Neural cell (in vitro differentiated cells): ENCODE measurements around the gene RTN4R. TPM values are rescaled to one million over a fixed set of nuclear protein-coding genes. Genes with fewer than 3 reads are reported as not detected.
"Not testable (repeated sequence)": the region's sequence is repeated elsewhere in the genome, so short reads cannot be mapped to it uniquely, and the experiment has no call there.

Experiments
- H2AFZ ChIP-seq: fragments of 200-600, 300-800 bp; sonication (generic), shearing (Covaris generic); 2 replicates; pipeline ENCODE4 v1.6.0; 2014; ENCODE audit warnings: low read depth, mild to moderate bottlenecking, antibody characterized with exemption, low read length, moderate library complexity
- H3F3A ChIP-seq: fragments of 200-600 bp; shearing (Covaris generic); 2 replicates; pipeline ENCODE4 v1.6.1; 2016; ENCODE audit warnings: mild to moderate bottlenecking, moderate library complexity, mixed read lengths, antibody characterized with exemption, low read length; ENCODE audit not compliant: insufficient read depth, poor library complexity, severe bottlenecking
- H3K27ac ChIP-seq: fragments of 200-600, 300-800 bp; sonication (generic), shearing (Covaris generic); 2 replicates; pipeline ENCODE4 v1.5.1; 2014; ENCODE audit warnings: mild to moderate bottlenecking, low read length, moderate library complexity
- H3K27me3 ChIP-seq: fragments of 300-800, 200-600 bp; sonication (generic), shearing (Covaris generic); 2 replicates; pipeline ENCODE4 v1.6.0; 2014; ENCODE audit warnings: mild to moderate bottlenecking, low read depth, low read length, moderate library complexity; ENCODE audit not compliant: insufficient read depth
- H3K36me3 ChIP-seq: fragments of 300-800, 200-600 bp; sonication (generic), shearing (Covaris generic); 2 replicates; pipeline ENCODE4 v1.5.1; 2014; ENCODE audit warnings: mild to moderate bottlenecking, antibody characterized with exemption, low read length, moderate library complexity; ENCODE audit not compliant: insufficient read depth
- H3K4me2 ChIP-seq: fragments of 300-800, 200-600 bp; sonication (generic), shearing (Covaris generic); 2 replicates; pipeline ENCODE4 v1.6.0; 2014; ENCODE audit warnings: mild to moderate bottlenecking, low read length
- H3K4me3 ChIP-seq: fragments of 300-800, 200-600 bp; sonication (generic), shearing (Covaris generic); 2 replicates; pipeline ENCODE4 v1.5.1; 2014; ENCODE audit warnings: mild to moderate bottlenecking, low read length, moderate library complexity
- H3K79me2 ChIP-seq: fragments of 200-600 bp; shearing (Covaris generic); replicated peaks from 2 replicates; pipeline ENCODE4 v1.6.0; 2014; ENCODE audit warnings: mild to moderate bottlenecking, low read length, moderate library complexity; ENCODE audit not compliant: insufficient read depth
- H3K9ac ChIP-seq: fragments of 300-800, 200-600 bp; sonication (generic), shearing (Covaris generic); 2 replicates; pipeline ENCODE4 v1.6.1; 2016; ENCODE audit warnings: mild to moderate bottlenecking, low read length, mixed read lengths
- H3K9me2 ChIP-seq: fragments of 200-600 bp; shearing (Covaris generic); 2 replicates; pipeline ENCODE4 v1.6.1; 2016; ENCODE audit warnings: mild to moderate bottlenecking, low read length, mixed read lengths; ENCODE audit not compliant: insufficient read depth
- H3K9me3 ChIP-seq: fragments of 200-600, 300-800 bp; sonication (generic), shearing (Covaris generic); 2 replicates; pipeline ENCODE4 v1.6.1; 2016; ENCODE audit warnings: mild to moderate bottlenecking, mixed run types, low read length, moderate library complexity, mixed read lengths
- H4K20me1 ChIP-seq: fragments of 200-600 bp; shearing (Covaris generic); 2 replicates; pipeline ENCODE4 v1.6.1; 2016; ENCODE audit warnings: mild to moderate bottlenecking, mixed run types; ENCODE audit not compliant: insufficient read depth
- CTCF ChIP-seq: fragments of 450-650 bp; IDR thresholded peaks from 2 replicates; pipeline ENCODE4 v1.5.1; 2014; ENCODE audit warnings: antibody characterized with exemption, mild to moderate bottlenecking, moderate library complexity; ENCODE audit not compliant: poor library complexity, severe bottlenecking
- EP300 ChIP-seq: fragments of 450-650 bp; conservative IDR thresholded peaks from 2 replicates; pipeline ENCODE4 v1.6.1; 2014; ENCODE audit warnings: antibody characterized with exemption, mild to moderate bottlenecking, moderate library complexity; ENCODE audit not compliant: poor library complexity, severe bottlenecking
- EZH2 ChIP-seq: fragments of 200-600, 300-800 bp; shearing (Covaris generic), sonication (generic); IDR thresholded peaks from 2 replicates; pipeline ENCODE4 v1.6.1; 2014; ENCODE audit warnings: antibody characterized with exemption, low read length, borderline replicate concordance, mild to moderate bottlenecking; ENCODE audit not compliant: insufficient read depth, poor library complexity, severe bottlenecking
- MXI1 ChIP-seq: fragments of 450-650 bp; conservative IDR thresholded peaks from 2 replicates; pipeline ENCODE4 v1.6.1; 2014; ENCODE audit warnings: antibody characterized with exemption, mild to moderate bottlenecking; ENCODE audit not compliant: poor library complexity, severe bottlenecking
- POLR2AphosphoS5 ChIP-seq: IDR thresholded peaks from 2 replicates; pipeline ENCODE4 v1.6.1; 2012
- RAD21 ChIP-seq: fragments of 450-650 bp; conservative IDR thresholded peaks from 2 replicates; pipeline ENCODE4 v1.6.1; 2014; ENCODE audit warnings: antibody characterized with exemption, mild to moderate bottlenecking, moderate library complexity
- REST ChIP-seq: IDR thresholded peaks from 2 replicates; pipeline ENCODE4 v1.6.1; 2012; ENCODE audit warnings: borderline replicate concordance
- SMC3 ChIP-seq: fragments of 450-650 bp; conservative IDR thresholded peaks from 2 replicates; pipeline ENCODE4 v1.6.1; 2014; ENCODE audit warnings: antibody characterized with exemption, mild to moderate bottlenecking, moderate library complexity; ENCODE audit not compliant: poor library complexity
- TAF1 ChIP-seq: IDR thresholded peaks from 2 replicates; pipeline ENCODE4 v1.6.1; 2012; ENCODE audit warnings: low read depth
- polyA plus RNA-seq: library from polyadenylated mRNA; depleted of rRNA; stranded (reverse); fragments of >200 nt; gene quantifications from 2 replicates; pipeline ENCODE4 v1.2.3, GENCODE V29; 2014

RTN4R gene
- polyA plus RNA-seq, 1 donor from 2014 or later = 13.6 TPM

DNA sequence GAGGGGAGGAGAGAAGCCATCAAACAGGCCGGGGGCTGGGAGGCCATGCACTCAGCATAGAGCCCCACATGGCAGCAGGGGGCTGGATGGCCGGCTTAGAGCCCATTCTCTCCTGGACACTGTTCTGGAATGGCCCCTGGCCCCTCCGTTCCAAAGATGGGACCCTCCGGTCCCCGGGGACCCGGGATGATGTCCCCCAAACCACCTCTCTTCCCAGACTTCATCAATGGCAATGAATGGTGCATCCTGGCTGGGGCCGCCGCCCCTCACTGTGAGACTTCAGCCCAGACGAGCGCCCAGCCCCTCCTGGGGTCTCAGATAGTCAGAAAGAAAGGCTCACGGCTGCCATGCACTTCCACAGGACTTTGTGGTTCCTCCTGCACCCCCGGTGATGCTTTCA is 13.8 kb upstream of the RTN4R start:
- TF ChIP-seq EP300 = no peak
- no peak for TF ChIP-seq SMC3
- no peak for TF ChIP-seq CTCF
- no peak for TF ChIP-seq MXI1
- TF ChIP-seq TAF1 = no peak
- TF ChIP-seq RAD21 = no peak
- no peak for TF ChIP-seq EZH2
- TF ChIP-seq POLR2AphosphoS5 = no peak
- TF ChIP-seq REST = no peak
- no peak overlapping the region for H3K9ac ChIP-seq
- H3K27ac ChIP-seq = no peak overlapping the region
- H3K4me2 ChIP-seq = no peak overlapping the region
- H3K27me3 ChIP-seq = no peaks in the 10 kb centered on the region
- no peak overlapping the region for H2AFZ ChIP-seq
- no peaks in the 10 kb centered on the region for H4K20me1 ChIP-seq
- no peaks in the 10 kb centered on the region for H3K79me2 ChIP-seq
- H3K9me3 ChIP-seq = no peaks in the 10 kb centered on the region
- H3K36me3 ChIP-seq = no peaks in the 10 kb centered on the region
- no peaks in the 10 kb centered on the region for H3K9me2 ChIP-seq
- H3K4me3 ChIP-seq = no peak overlapping the region
- no peaks in the 10 kb centered on the region for H3F3A ChIP-seq

DNA sequence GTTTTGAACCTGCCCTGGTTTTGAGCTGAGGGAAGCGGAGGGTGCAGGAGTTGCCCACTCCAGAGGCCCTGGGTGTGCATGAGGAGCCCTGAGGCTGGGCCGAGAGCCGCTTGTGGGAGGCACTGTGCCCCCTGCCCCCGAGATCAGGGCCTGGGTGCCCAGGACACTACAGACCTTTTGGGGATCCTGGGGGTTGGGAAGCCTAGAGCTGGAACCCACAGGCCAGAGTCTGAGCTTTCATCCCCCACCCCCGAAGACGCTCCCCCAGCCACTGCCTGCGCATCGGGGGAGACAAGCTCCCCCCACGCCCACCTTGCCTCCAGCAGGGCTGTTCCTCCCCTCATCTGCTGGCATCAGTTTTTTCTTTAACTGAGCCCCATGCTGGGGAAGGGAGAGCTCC is 13.4 kb upstream of the RTN4R start:
- not testable (repeated sequence) for H3K4me3 ChIP-seq, H3K27ac ChIP-seq, H3K79me2 ChIP-seq, H4K20me1 ChIP-seq, H3K9ac ChIP-seq, H3K9me3 ChIP-seq, H3K27me3 ChIP-seq, H3K9me2 ChIP-seq, H3F3A ChIP-seq, H3K4me2 ChIP-seq, H3K36me3 ChIP-seq, H2AFZ ChIP-seq

GRCh38 chr22:20280866-20281265 is 12.7 kb upstream of the RTN4R start:
- Histone ChIP-seq H3K36me3 (no peaks in the 10 kb centered on the region), H3K4me2 (no peak overlapping the region), H3K9me2 (no peaks in the 10 kb centered on the region), H2AFZ (no peak overlapping the region), H3K4me3 (no peak overlapping the region), H3K27ac (no peak overlapping the region), H3K9ac (no peak overlapping the region), H3K27me3 (no peaks in the 10 kb centered on the region), H3K79me2 (no peaks in the 10 kb centered on the region), H3K9me3 (no peaks in the 10 kb centered on the region), H4K20me1 (no peaks in the 10 kb centered on the region), H3F3A (no peaks in the 10 kb centered on the region)
- TF ChIP-seq SMC3 = no peak
- no peak for TF ChIP-seq POLR2AphosphoS5
- no peak for TF ChIP-seq EZH2
- TF ChIP-seq CTCF = no peak
- TF ChIP-seq RAD21 = no peak
- TF ChIP-seq REST = no peak
- TF ChIP-seq EP300 = no peak
- TF ChIP-seq MXI1 = no peak
- TF ChIP-seq TAF1 = no peak
